A673 (cell line): ENCODE results near the gene FAM124A. TPM values are rescaled to one million over a fixed set of nuclear protein-coding genes. Genes with fewer than 3 reads are reported as not detected.

ENCODE experiments used
- BruUV-seq: library from RNA; stranded (reverse); fragments of 400-500 nt; replicated peaks from 2 replicates; lab custom pipeline; 2021; lab: Mats Ljungman, UMichigan
- CTCF ChIA-PET: fragments of 300-600 bp; sonication (Branson Sonifier 250); formaldehyde crosslinking; loops from one replicate; lab custom pipeline; 2022; ENCODE audit warnings: antibody characterized with exemption; lab: Charles Lee
- POLR2A ChIA-PET: fragments of 300-600 bp; sonication (Branson Sonifier 250); formaldehyde crosslinking; loops from one replicate; lab custom pipeline; 2022; ENCODE audit warnings: antibody characterized with exemption; ENCODE audit not compliant: low non-redundant PET; lab: Charles Lee
- DNase-seq: peaks from one replicate; pipeline ENCODE4 v3.0.0-alpha.2; 2015; ENCODE audit warnings: low spot score
- H3K27ac ChIP-seq: fragments of 200-600 bp; sonication (generic); 2 replicates; pipeline ENCODE4 v1.5.1; 2016; ENCODE audit warnings: mixed run types, low read depth, mild to moderate bottlenecking, mixed read lengths, antibody characterized with exemption, low read length; ENCODE audit not compliant: poor library complexity, severe bottlenecking
- H3K27me3 ChIP-seq: fragments of 200-600 bp; sonication (generic); replicated peaks from 2 replicates; pipeline ENCODE4 v1.6.1; 2017; ENCODE audit warnings: mixed run types, low read depth, mild to moderate bottlenecking, mixed read lengths, antibody characterized with exemption, low read length; ENCODE audit not compliant: insufficient read depth, poor library complexity
- H3K36me3 ChIP-seq: fragments of 200-600 bp; sonication (generic); 2 replicates; pipeline ENCODE4 v1.6.1; 2016; ENCODE audit warnings: mixed run types, mild to moderate bottlenecking, mixed read lengths, antibody characterized with exemption, low read length; ENCODE audit not compliant: insufficient read depth, poor library complexity, severe bottlenecking
- H3K4me1 ChIP-seq: fragments of 200-600 bp; sonication (generic); 2 replicates; pipeline ENCODE4 v1.6.1; 2017; ENCODE audit warnings: mixed run types, mild to moderate bottlenecking, mixed read lengths, antibody characterized with exemption, low read length; ENCODE audit not compliant: insufficient read depth, poor library complexity, severe bottlenecking
- H3K4me3 ChIP-seq: fragments of 200-600 bp; sonication (generic); 2 replicates; pipeline ENCODE4 v1.5.1; 2016; ENCODE audit warnings: low read depth, mixed run types, mild to moderate bottlenecking, mixed read lengths, low read length; ENCODE audit not compliant: poor library complexity, severe bottlenecking
- H3K9me3 ChIP-seq: fragments of 200-600 bp; sonication (generic); 2 replicates; pipeline ENCODE4 v1.6.1; 2016; ENCODE audit warnings: mixed run types, low read depth, mild to moderate bottlenecking, mixed read lengths, antibody characterized with exemption, low read length; ENCODE audit not compliant: poor library complexity, severe bottlenecking
- CTCF ChIP-seq: fragments of 300-800, 200-600 bp; sonication (generic); conservative IDR thresholded peaks from 2 replicates; pipeline ENCODE4 v1.5.1; 2017; ENCODE audit warnings: low read depth, mild to moderate bottlenecking, antibody characterized with exemption, low read length, moderate library complexity, mixed read lengths
- EZH2 ChIP-seq: fragments of 200-600 bp; sonication (generic); IDR thresholded peaks from 2 replicates; pipeline ENCODE4 v1.6.1; 2017; ENCODE audit warnings: borderline replicate concordance, low read depth, mild to moderate bottlenecking, mixed read lengths, antibody characterized with exemption, low read length; ENCODE audit not compliant: poor library complexity, severe bottlenecking
- intact Hi-C: fragments of 100-400 bp; cut with micrococcal nuclease; formaldehyde crosslinking; loops from one replicate; pipeline ENCODE4 v1.10.0; 2022; ENCODE audit not compliant: unreplicated experiment
- total RNA-seq: library from RNA; stranded (reverse); gene quantifications from 2 replicates; pipeline ENCODE4 v1.2.3, GENCODE V29; 2021

The FAM124A gene
- total RNA-seq, 1 experiment from 2014 or later = 2.1 TPM

- Histone ChIP-seq H3K36me3 (no peaks in the 10 kb centered on the region), H3K27me3 (no peaks in the 10 kb centered on the region), H3K9me3 (no peaks in the 10 kb centered on the region), H3K4me3 (no peak overlapping the region), H3K4me1 (no peaks in the 10 kb centered on the region), H3K27ac (no peak overlapping the region)
- CTCF ChIA-PET = no interaction called here
- TF ChIP-seq EZH2 (no peak), CTCF (no peak)
- POLR2A ChIA-PET = no interaction called here
- no TSS peak for BruUV-seq
- intact Hi-C loops = no loop called here
- DNase-seq = no peak
Measured at GRCh38 chr13:51192348-51192747, 29.9 kb upstream of the FAM124A start.

GRCh38 chr13:51193387-51193786 is 28.8 kb upstream of the FAM124A start:
- Histone ChIP-seq H3K4me1 (no peaks in the 10 kb centered on the region), H3K27ac (no peak overlapping the region), H3K36me3 (no peaks in the 10 kb centered on the region), H3K9me3 (no peaks in the 10 kb centered on the region), H3K4me3 (no peak overlapping the region), H3K27me3 (no peaks in the 10 kb centered on the region)
- no TSS peak for BruUV-seq
- intact Hi-C loops = no loop called here
- ChIA-PET POLR2A (no interaction called here), CTCF (no interaction called here)
- DNase-seq = no peak
- TF ChIP-seq EZH2 = no peak
- TF ChIP-seq CTCF = no peak

- ChIA-PET POLR2A (no interaction called here), CTCF (no interaction called here)
- TF ChIP-seq CTCF = no peak
- TF ChIP-seq EZH2 = no peak
- DNase-seq = no peak
- Histone ChIP-seq H3K27me3 (no peaks in the 10 kb centered on the region), H3K9me3 (no peaks in the 10 kb centered on the region), H3K4me1 (no peaks in the 10 kb centered on the region), H3K27ac (no peak overlapping the region), H3K36me3 (no peaks in the 10 kb centered on the region), H3K4me3 (no peak overlapping the region)
- intact Hi-C loops = no loop called here
- no TSS peak for BruUV-seq
Measured at GRCh38 chr13:51194942-51195341, 27.3 kb upstream of the FAM124A start.
